ENCODE results near the gene DOCK6. TPM values are rescaled to one million over a fixed set of nuclear protein-coding genes. Genes with fewer than 3 reads are reported as not detected.

Gene DOCK6
- total and polyA plus RNA-seq, 2 of the 13 experiments (the other 11 are each of a cell fraction or from before 2014, with no cell fraction given) = 5.4 to 38.1 TPM

DNA sequence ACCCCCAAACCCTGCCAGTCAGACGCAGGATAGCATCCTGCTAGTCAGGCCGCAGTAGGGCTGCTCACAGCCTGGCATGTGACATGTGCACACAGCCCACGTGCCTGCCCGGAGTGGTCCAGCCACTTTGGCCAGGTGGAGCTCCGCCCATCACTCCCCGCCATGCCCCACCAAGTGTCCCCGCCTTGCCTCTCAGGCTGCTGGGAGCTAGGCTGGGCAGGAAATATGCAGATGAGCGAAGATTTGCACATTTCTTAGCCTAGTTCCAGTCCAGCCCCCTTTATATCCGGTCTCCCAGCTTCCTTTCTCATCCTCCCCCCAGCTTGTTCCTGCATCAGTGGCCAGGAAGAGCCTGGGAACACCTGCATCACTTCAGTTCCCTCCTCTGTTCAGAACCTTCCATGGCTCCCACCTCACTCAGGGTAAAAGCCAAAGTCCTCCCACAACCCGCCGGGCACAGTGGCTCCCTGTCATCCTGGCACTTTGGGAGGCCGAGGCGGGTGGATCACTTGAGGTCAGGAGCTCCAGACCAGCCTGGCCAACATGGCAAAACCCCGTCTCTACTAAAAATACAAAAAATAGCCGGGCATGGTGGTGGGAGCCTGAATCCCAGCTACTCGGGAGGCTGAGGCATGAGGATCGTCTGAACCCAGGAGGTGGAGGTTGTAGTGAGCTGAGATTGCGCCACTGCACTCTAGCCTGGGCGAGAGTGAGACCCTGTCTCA, 2.3 kb upstream of the DOCK6 start (continued):
- TF ChIP-seq ZNF770 (CRISPR knock-in tag; IDR thresholded peaks at IDR 0.05) = peak; percentile 95
- peak; percentile 56; the same call in 1 of the 2 replicates for TF ChIP-seq KDM5B (CRISPR knock-in tag; IDR thresholded peaks at IDR 0.05; ENCODE audit: borderline replicate concordance)
- TF ChIP-seq ARNTL (CRISPR knock-in tag; IDR thresholded peaks at IDR 0.05) = peak; percentile 89
- TF ChIP-seq CSRNP1 (CRISPR knock-in tag; IDR thresholded peaks at IDR 0.05) = peak; percentile 52; the same call in 1 of the 2 replicates
- TF ChIP-seq, protein P1, sequence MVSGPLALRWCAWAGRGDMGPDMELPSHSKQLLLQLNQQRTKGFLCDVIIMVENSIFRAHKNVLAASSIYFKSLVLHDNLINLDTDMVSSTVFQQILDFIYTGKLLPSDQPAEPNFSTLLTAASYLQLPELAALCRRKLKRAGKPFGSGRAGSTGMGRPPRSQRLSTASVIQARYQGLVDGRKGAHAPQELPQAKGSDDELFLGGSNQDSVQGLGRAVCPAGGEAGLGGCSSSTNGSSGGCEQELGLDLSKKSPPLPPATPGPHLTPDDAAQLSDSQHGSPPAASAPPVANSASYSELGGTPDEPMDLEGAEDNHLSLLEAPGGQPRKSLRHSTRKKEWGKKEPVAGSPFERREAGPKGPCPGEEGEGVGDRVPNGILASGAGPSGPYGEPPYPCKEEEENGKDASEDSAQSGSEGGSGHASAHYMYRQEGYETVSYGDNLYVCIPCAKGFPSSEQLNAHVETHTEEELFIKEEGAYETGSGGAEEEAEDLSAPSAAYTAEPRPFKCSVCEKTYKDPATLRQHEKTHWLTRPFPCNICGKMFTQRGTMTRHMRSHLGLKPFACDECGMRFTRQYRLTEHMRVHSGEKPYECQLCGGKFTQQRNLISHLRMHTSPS (CRISPR knock-in tag; IDR thresholded peaks at IDR 0.05; ENCODE audit: low read depth) = peak; percentile 64; the same call in 1 of the 2 replicates
- TF ChIP-seq ZBTB26 (CRISPR knock-in tag; IDR thresholded peaks at IDR 0.05; ENCODE audit: borderline replicate concordance) = peak; percentile 44; the same call in 1 of the 2 replicates
- TF ChIP-seq ZKSCAN8 (CRISPR knock-in tag; IDR thresholded peaks at IDR 0.05; ENCODE audit: borderline replicate concordance) = no peak
- TF ChIP-seq PTBP1 (IDR thresholded peaks at IDR 0.05; ENCODE audit: low read depth, low read length, poor library complexity, severe bottlenecking) = no peak
- TF ChIP-seq, protein P2, sequence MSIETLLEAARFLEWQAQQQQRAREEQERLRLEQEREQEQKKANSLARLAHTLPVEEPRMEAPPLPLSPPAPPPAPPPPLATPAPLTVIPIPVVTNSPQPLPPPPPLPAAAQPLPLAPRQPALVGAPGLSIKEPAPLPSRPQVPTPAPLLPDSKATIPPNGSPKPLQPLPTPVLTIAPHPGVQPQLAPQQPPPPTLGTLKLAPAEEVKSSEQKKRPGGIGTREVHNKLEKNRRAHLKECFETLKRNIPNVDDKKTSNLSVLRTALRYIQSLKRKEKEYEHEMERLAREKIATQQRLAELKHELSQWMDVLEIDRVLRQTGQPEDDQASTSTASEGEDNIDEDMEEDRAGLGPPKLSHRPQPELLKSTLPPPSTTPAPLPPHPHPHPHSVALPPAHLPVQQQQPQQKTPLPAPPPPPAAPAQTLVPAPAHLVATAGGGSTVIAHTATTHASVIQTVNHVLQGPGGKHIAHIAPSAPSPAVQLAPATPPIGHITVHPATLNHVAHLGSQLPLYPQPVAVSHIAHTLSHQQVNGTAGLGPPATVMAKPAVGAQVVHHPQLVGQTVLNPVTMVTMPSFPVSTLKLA (IDR thresholded peaks at IDR 0.05) = peak; percentile 87
- 0 out of 2 replicates have a peak, but pooled peaks have one; percentile 6 for TF ChIP-seq RXRA (CRISPR knock-in tag; IDR thresholded peaks at IDR 0.05)
- no peak for TF ChIP-seq ZBTB49 (CRISPR knock-in tag; IDR thresholded peaks at IDR 0.05; ENCODE audit: borderline replicate concordance)
- TF ChIP-seq ETV5 (CRISPR knock-in tag; IDR thresholded peaks at IDR 0.05; ENCODE audit: borderline replicate concordance) = peak; percentile 50; the same call in 1 of the 2 replicates
- TF ChIP-seq HNRNPL (IDR thresholded peaks at IDR 0.05; ENCODE audit: low read depth, low read length) = 0 out of 2 replicates have a peak, but pooled peaks have one; percentile 33
- peak; percentile 61; the same call in 1 of the 2 replicates for TF ChIP-seq ZNF274 (CRISPR knock-in tag; IDR thresholded peaks at IDR 0.05)
- no peak for TF ChIP-seq DRAP1 (CRISPR knock-in tag; IDR thresholded peaks at IDR 0.05)
- 0 out of 2 replicates have a peak, but pooled peaks have one; percentile 71 for TF ChIP-seq ZMAT3 (CRISPR knock-in tag; conservative IDR thresholded peaks at IDR 0.05)

Data from HepG2 (cell line).